ENCODE results near the gene PLXNA2. TPM values are rescaled to one million over a fixed set of nuclear protein-coding genes. Genes with fewer than 3 reads are reported as not detected.

Gene PLXNA2
- total RNA-seq, 1 experiment from 2014 or later, result 10.2 TPM

DNA sequence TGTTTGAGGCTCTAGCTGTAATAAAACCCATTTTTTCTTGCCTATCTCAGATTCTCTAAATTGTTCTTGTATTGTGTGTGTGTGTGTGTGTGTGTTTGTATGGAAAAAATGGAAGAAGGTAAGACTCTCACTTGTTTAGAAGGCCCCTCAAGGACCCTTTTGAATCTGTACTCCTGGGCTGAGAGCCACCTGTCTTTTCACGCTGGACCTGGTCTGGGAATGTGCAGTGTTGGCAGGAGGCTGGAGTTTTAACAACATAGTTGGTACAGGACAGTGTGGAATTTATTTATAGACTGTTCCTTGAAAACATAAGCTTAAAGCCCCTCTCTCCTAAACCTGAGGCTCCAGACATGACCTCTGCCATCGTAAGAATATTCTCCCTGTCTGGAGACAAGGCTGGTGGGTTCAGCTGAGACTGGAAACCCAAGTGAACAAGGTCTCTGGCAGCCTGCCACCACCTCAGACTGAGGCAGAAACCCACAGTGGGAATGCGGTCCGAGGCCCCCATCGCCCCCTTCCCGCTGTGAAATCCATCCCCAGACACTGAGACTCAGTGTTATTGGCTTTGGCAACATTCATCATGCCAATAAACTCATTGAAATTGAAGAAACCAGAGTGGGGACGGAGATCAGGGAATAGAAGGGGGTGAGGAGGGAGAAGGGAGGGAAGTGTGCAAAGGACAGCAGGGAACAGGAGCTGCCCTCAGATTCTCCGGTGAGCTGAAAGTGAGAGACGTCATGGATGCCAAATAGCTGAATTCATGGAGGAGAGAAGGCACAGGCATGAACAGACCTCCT is 24.6 kb upstream of the PLXNA2 start:
- H3F3A ChIP-seq (ENCODE audit: insufficient read depth, low read depth), result no peaks in the 10 kb centered on the region
- DNase-seq, result no peak
- no peaks in the 10 kb centered on the region for H3K4me1 ChIP-seq (replicated peaks; ENCODE audit: insufficient read depth)
- H3K36me3 ChIP-seq (ENCODE audit: low read depth), result no peaks in the 10 kb centered on the region
- no peaks in the 10 kb centered on the region for H3K79me2 ChIP-seq (ENCODE audit: low read depth)
- intact Hi-C loops (cut with micrococcal nuclease; ENCODE audit: unreplicated experiment), result no loop called here
- TF ChIP-seq CTCF (conservative IDR thresholded peaks at IDR 0.05) (no peak), EZH2 (IDR thresholded peaks at IDR 0.05; ENCODE audit: low read depth) (no peak)
- no peak overlapping the region for H2AFZ ChIP-seq
- no TSS peak for BruUV-seq (replicated peaks)
- no peaks in the 10 kb centered on the region for H4K20me1 ChIP-seq (ENCODE audit: insufficient read depth)
- ChIA-PET POLR2A (ENCODE audit: unreplicated experiment) (no interaction called here), CTCF (no interaction called here)
- H3K27ac ChIP-seq, result no peak overlapping the region
- no peaks in the 10 kb centered on the region for H3K9me2 ChIP-seq (ENCODE audit: insufficient read depth)
- no peak overlapping the region for H3K4me2 ChIP-seq
- no peak overlapping the region for H3K4me3 ChIP-seq
- peaks cover 96% of the 10 kb centered on the region for H3K27me3 ChIP-seq (ENCODE audit: insufficient read depth, low read depth)
- no peaks in the 10 kb centered on the region for H3K9me3 ChIP-seq (ENCODE audit: insufficient read depth, low read depth)

- H3K4me3 ChIP-seq, result no peak overlapping the region
- no peaks in the 10 kb centered on the region for H3K4me1 ChIP-seq (replicated peaks; ENCODE audit: insufficient read depth)
- no peaks in the 10 kb centered on the region for H3K79me2 ChIP-seq (ENCODE audit: low read depth)
- H3K36me3 ChIP-seq (ENCODE audit: low read depth), result no peaks in the 10 kb centered on the region
- no peaks in the 10 kb centered on the region for H3F3A ChIP-seq (ENCODE audit: insufficient read depth, low read depth)
- POLR2A ChIA-PET (ENCODE audit: unreplicated experiment), result no interaction called here
- H3K9me3 ChIP-seq (ENCODE audit: insufficient read depth, low read depth), result peaks cover 3% of the 10 kb centered on the region; the same call in 1 of the 2 replicates
- no peak overlapping the region for H3K27ac ChIP-seq
- H3K9me2 ChIP-seq (ENCODE audit: insufficient read depth), result no peaks in the 10 kb centered on the region
- intact Hi-C loops (cut with micrococcal nuclease; ENCODE audit: unreplicated experiment), result no loop called here
- no peaks in the 10 kb centered on the region for H4K20me1 ChIP-seq (ENCODE audit: insufficient read depth)
- TF ChIP-seq EZH2 (IDR thresholded peaks at IDR 0.05; ENCODE audit: low read depth) (no peak), CTCF (conservative IDR thresholded peaks at IDR 0.05) (no peak)
- peaks cover 92% of the 10 kb centered on the region for H3K27me3 ChIP-seq (ENCODE audit: insufficient read depth, low read depth)
- H2AFZ ChIP-seq, result no peak overlapping the region
- no peak overlapping the region for H3K4me2 ChIP-seq
- no TSS peak for BruUV-seq (replicated peaks)
- DNase-seq, result no peak
- CTCF ChIA-PET, result no interaction called here
Measured at GRCh38 chr1:208265525-208265924, 21.3 kb upstream of the PLXNA2 start.

DNA sequence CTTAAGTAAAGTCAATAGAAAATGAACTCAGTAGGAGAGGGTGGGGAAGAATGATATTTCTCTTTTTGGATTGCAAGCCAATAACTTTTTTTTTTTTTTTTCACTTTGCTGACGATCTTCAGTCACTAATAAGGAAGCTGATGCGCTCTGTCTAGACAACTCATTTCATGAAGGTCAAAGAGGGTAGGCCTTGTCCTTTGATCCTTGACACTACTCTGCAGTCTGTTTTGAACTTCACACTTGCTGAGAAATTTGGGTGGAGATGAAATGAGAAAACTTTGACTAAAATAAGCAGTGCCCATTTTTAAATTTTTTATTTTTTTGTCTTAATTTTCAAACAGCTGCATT is 20.9 kb upstream of the PLXNA2 start:
- H3K9me2 ChIP-seq (ENCODE audit: insufficient read depth), result no peaks in the 10 kb centered on the region
- H3F3A ChIP-seq (ENCODE audit: insufficient read depth, low read depth), result no peaks in the 10 kb centered on the region
- ChIA-PET POLR2A (ENCODE audit: unreplicated experiment) (no interaction called here), CTCF (no interaction called here)
- H3K9me3 ChIP-seq (ENCODE audit: insufficient read depth, low read depth), result peaks cover 4% of the 10 kb centered on the region; the same call in 1 of the 2 replicates
- no peaks in the 10 kb centered on the region for H4K20me1 ChIP-seq (ENCODE audit: insufficient read depth)
- H3K4me2 ChIP-seq, result no peak overlapping the region
- H3K36me3 ChIP-seq (ENCODE audit: low read depth), result no peaks in the 10 kb centered on the region
- H3K4me3 ChIP-seq, result no peak overlapping the region
- H3K4me1 ChIP-seq (replicated peaks; ENCODE audit: insufficient read depth), result no peaks in the 10 kb centered on the region
- H2AFZ ChIP-seq, result no peak overlapping the region
- intact Hi-C loops (cut with micrococcal nuclease; ENCODE audit: unreplicated experiment), result no loop called here
- no peak overlapping the region for H3K27ac ChIP-seq
- no TSS peak for BruUV-seq (replicated peaks)
- H3K27me3 ChIP-seq (ENCODE audit: insufficient read depth, low read depth), result peaks cover 92% of the 10 kb centered on the region
- TF ChIP-seq CTCF (conservative IDR thresholded peaks at IDR 0.05), result no peak
- TF ChIP-seq EZH2 (IDR thresholded peaks at IDR 0.05; ENCODE audit: low read depth), result no peak
- H3K79me2 ChIP-seq (ENCODE audit: low read depth), result no peaks in the 10 kb centered on the region
- DNase-seq, result no peak

Data from PC-9 (cell line).